Measurements from ENCODE around the gene HAO1. TPM values are rescaled to one million over a fixed set of nuclear protein-coding genes. Genes with fewer than 3 reads are reported as not detected.

The HAO1 gene
- total and polyA plus RNA-seq, 2 experiments from 2014 or later, result not detected

- no peaks in the 10 kb centered on the region for H3K27me3 ChIP-seq
- H3K4me1 ChIP-seq (ENCODE audit: low read depth), result no peaks in the 10 kb centered on the region
- no peaks in the 10 kb centered on the region for H3K9me3 ChIP-seq (ENCODE audit: low read depth)
- DNase-seq (ENCODE audit: low read depth in 1 of 2, low spot score in 1 of 2), result peak in 1 of 2 donors; percentile 28
- no peak overlapping the region for H3K27ac ChIP-seq
- no peak for TF ChIP-seq CTCF (IDR thresholded peaks at IDR 0.05; ENCODE audit: low read depth, low read length)
- H3K36me3 ChIP-seq, result no peaks in the 10 kb centered on the region
- H3K4me3 ChIP-seq, result no peak overlapping the region
Measured at GRCh38 chr20:7893014-7893730, 47.1 kb downstream of the HAO1 start.

GRCh38 chr20:7891705-7892104 is 48.6 kb downstream of the HAO1 start:
- DNase-seq (ENCODE audit: low read depth in 1 of 2, low spot score in 1 of 2), result no peak
- no peaks in the 10 kb centered on the region for H3K36me3 ChIP-seq
- no peak overlapping the region for H3K4me3 ChIP-seq
- H3K27ac ChIP-seq, result no peak overlapping the region
- H3K27me3 ChIP-seq, result no peaks in the 10 kb centered on the region
- no peak for TF ChIP-seq CTCF (IDR thresholded peaks at IDR 0.05; ENCODE audit: low read depth, low read length)
- no peaks in the 10 kb centered on the region for H3K9me3 ChIP-seq (ENCODE audit: low read depth)
- no peaks in the 10 kb centered on the region for H3K4me1 ChIP-seq (ENCODE audit: low read depth)

GRCh38 chr20:7889736-7890135 is 50.5 kb downstream of the HAO1 start:
- no peaks in the 10 kb centered on the region for H3K9me3 ChIP-seq (ENCODE audit: low read depth)
- TF ChIP-seq CTCF (IDR thresholded peaks at IDR 0.05; ENCODE audit: low read depth, low read length), result no peak

GRCh38 chr20:7883741-7884140 is 56.5 kb downstream of the HAO1 start:
- H3K36me3 ChIP-seq, result no peaks in the 10 kb centered on the region
- H3K4me1 ChIP-seq (ENCODE audit: low read depth), result no peaks in the 10 kb centered on the region
- no peak for TF ChIP-seq CTCF (IDR thresholded peaks at IDR 0.05; ENCODE audit: low read depth, low read length)
- no peak for DNase-seq (ENCODE audit: low read depth in 1 of 2, low spot score in 1 of 2)
- H3K27ac ChIP-seq, result no peak overlapping the region
- no peaks in the 10 kb centered on the region for H3K9me3 ChIP-seq (ENCODE audit: low read depth)
- H3K4me3 ChIP-seq, result no peak overlapping the region
- no peaks in the 10 kb centered on the region for H3K27me3 ChIP-seq

More at GRCh38 chr20:7889736-7890135, 50.5 kb downstream of the HAO1 start:
- Histone ChIP-seq H3K4me1 (ENCODE audit: low read depth) (no peaks in the 10 kb centered on the region), H3K4me3 (no peak overlapping the region), H3K36me3 (no peaks in the 10 kb centered on the region), H3K27ac (no peak overlapping the region), H3K27me3 (no peaks in the 10 kb centered on the region)
- DNase-seq (ENCODE audit: low read depth in 1 of 2, low spot score in 1 of 2), result no peak

GRCh38 chr20:7883309-7883708 is 56.9 kb downstream of the HAO1 start:
- DNase-seq (ENCODE audit: low read depth in 1 of 2, low spot score in 1 of 2), result no peak
- Histone ChIP-seq H3K9me3 (ENCODE audit: low read depth) (no peaks in the 10 kb centered on the region), H3K27me3 (no peaks in the 10 kb centered on the region), H3K4me3 (no peak overlapping the region), H3K36me3 (no peaks in the 10 kb centered on the region), H3K4me1 (ENCODE audit: low read depth) (no peaks in the 10 kb centered on the region), H3K27ac (no peak overlapping the region)
- no peak for TF ChIP-seq CTCF (IDR thresholded peaks at IDR 0.05; ENCODE audit: low read depth, low read length)

All from cardiac muscle cell (in vitro differentiated cells and primary cell).